Astrocyte (in vitro differentiated cells and primary cell): ENCODE measurements around the gene OPA3. TPM values are rescaled to one million over a fixed set of nuclear protein-coding genes. Genes with fewer than 3 reads are reported as not detected.

Source experiments
- DNase-seq: peaks from one replicate; pipeline ENCODE4 v3.0.0-alpha.2; 2010; ENCODE audit warnings: low read depth
- FAIRE-seq: peaks from 2 replicates; lab custom pipeline; 2011; peaks lifted over from hg19 to GRCh38; lab: Jason Lieb, UNC
- H2AFZ ChIP-seq: 2 replicates; pipeline ENCODE4 v1.6.0; 2012; ENCODE audit warnings: low read depth, low read length, inconsistent platforms
- H3K27ac ChIP-seq: 2 replicates; pipeline ENCODE4 v1.5.1; 2011; ENCODE audit warnings: low read depth, low read length, inconsistent platforms
- H3K27me3 ChIP-seq: 2 replicates; pipeline ENCODE4 v1.6.0; 2011; ENCODE audit warnings: low read length, inconsistent platforms; ENCODE audit not compliant: insufficient read depth
- H3K36me3 ChIP-seq: 2 replicates; pipeline ENCODE4 v1.5.1; 2011; ENCODE audit warnings: low read length, inconsistent platforms; ENCODE audit not compliant: insufficient read depth
- H3K4me1 ChIP-seq: 2 replicates; pipeline ENCODE4 v1.5.1; 2011; ENCODE audit warnings: low read length, inconsistent platforms; ENCODE audit not compliant: insufficient read depth
- H3K4me2 ChIP-seq: 2 replicates; pipeline ENCODE4 v1.6.0; 2012; ENCODE audit warnings: low read length, inconsistent platforms
- H3K4me3 ChIP-seq: 2 replicates; pipeline ENCODE4 v1.5.1; 2011; ENCODE audit warnings: low read depth, mild to moderate bottlenecking, low read length, inconsistent platforms; ENCODE audit not compliant: insufficient read depth
- H3K79me2 ChIP-seq: 2 replicates; pipeline ENCODE4 v1.6.0; 2012; ENCODE audit warnings: mild to moderate bottlenecking, low read length, inconsistent platforms; ENCODE audit not compliant: insufficient read depth
- H3K9ac ChIP-seq: 2 replicates; pipeline ENCODE4 v1.6.0; 2012; ENCODE audit warnings: mild to moderate bottlenecking, low read length, inconsistent platforms
- H3K9me3 ChIP-seq: 2 replicates; pipeline ENCODE4 v1.5.1; 2012; ENCODE audit warnings: low read depth, mild to moderate bottlenecking, low read length, inconsistent platforms; ENCODE audit not compliant: insufficient read depth
- H4K20me1 ChIP-seq: 2 replicates; pipeline ENCODE4 v1.6.0; 2012; ENCODE audit warnings: low read length, inconsistent platforms; ENCODE audit not compliant: insufficient read depth
- H3K27ac Mint-ChIP-seq: one replicate; pipeline ENCODE4 v1.8.0; 2021; ENCODE audit warnings: mild to moderate bottlenecking, mixed read lengths; ENCODE audit not compliant: unreplicated experiment
- H3K27me3 Mint-ChIP-seq: one replicate; pipeline ENCODE4 v1.8.0; 2021; ENCODE audit warnings: low read depth, mixed read lengths; ENCODE audit not compliant: unreplicated experiment
- H3K36me3 Mint-ChIP-seq: one replicate; pipeline ENCODE4 v1.8.0; 2021; ENCODE audit warnings: low read depth, mixed read lengths; ENCODE audit not compliant: unreplicated experiment
- H3K4me1 Mint-ChIP-seq: one replicate; pipeline ENCODE4 v1.8.0; 2021; ENCODE audit warnings: low read depth, mixed read lengths; ENCODE audit not compliant: unreplicated experiment
- H3K4me3 Mint-ChIP-seq: one replicate; pipeline ENCODE4 v1.8.0; 2021; ENCODE audit warnings: mild to moderate bottlenecking, moderate library complexity, mixed read lengths; ENCODE audit not compliant: unreplicated experiment
- H3K9me3 Mint-ChIP-seq: one replicate; pipeline ENCODE4 v1.8.0; 2021; ENCODE audit warnings: mild to moderate bottlenecking, mixed read lengths; ENCODE audit not compliant: unreplicated experiment
- CTCF ChIP-seq: IDR thresholded peaks from 2 replicates; pipeline ENCODE4 v1.5.1; 2011; ENCODE audit warnings: low read depth, mild to moderate bottlenecking, inconsistent platforms, low read length, moderate library complexity; ENCODE audit not compliant: insufficient read depth
- EZH2 ChIP-seq: IDR thresholded peaks from 2 replicates; pipeline ENCODE4 v1.6.1; 2012; ENCODE audit warnings: mild to moderate bottlenecking, low read length, inconsistent platforms; ENCODE audit not compliant: insufficient read depth
- total RNA-seq: library from RNA; stranded (reverse); gene quantifications from 2 replicates; pipeline ENCODE4 v1.2.1, GENCODE V29; 2021

Gene OPA3
- total RNA-seq, 1 donor from 2014 or later, result 12.8 TPM

- Histone ChIP-seq H3K36me3 (no peaks in the 10 kb centered on the region), H3K9ac (no peak overlapping the region), H3K4me1 (peaks cover 35% of the 10 kb centered on the region), H3K79me2 (peaks cover 44% of the 10 kb centered on the region), H3K9me3 (no peaks in the 10 kb centered on the region), H3K27me3 (no peaks in the 10 kb centered on the region), H3K4me2 (no peak overlapping the region), H3K4me3 (no peak overlapping the region), H3K27ac (no peak overlapping the region), H4K20me1 (no peaks in the 10 kb centered on the region), H2AFZ (no peak overlapping the region)
- FAIRE-seq, result no peak
- no peak for DNase-seq
- TF ChIP-seq CTCF, result no peak
- no peak for TF ChIP-seq EZH2
- H3K4me1 Mint-ChIP-seq, result peaks cover 25% of the 10 kb centered on the region
- H3K27ac Mint-ChIP-seq, result peak overlapping the region; percentile 75
- no peak overlapping the region for H3K4me3 Mint-ChIP-seq
- no peaks in the 10 kb centered on the region for H3K27me3 Mint-ChIP-seq
- no peaks in the 10 kb centered on the region for H3K36me3 Mint-ChIP-seq
- H3K9me3 Mint-ChIP-seq, result no peaks in the 10 kb centered on the region
Observed at GRCh38 chr19:45578861-45579260, 5.7 kb downstream of the OPA3 start.

- H3K9ac ChIP-seq, result peak overlapping the region; percentile 74
- Mint-ChIP-seq H3K36me3 (no peaks in the 10 kb centered on the region), H3K9me3 (no peaks in the 10 kb centered on the region), H3K27ac (peak overlapping the region; percentile 98), H3K4me1 (peaks cover 22% of the 10 kb centered on the region), H3K27me3 (no peaks in the 10 kb centered on the region), H3K4me3 (peak overlapping the region; percentile 57)
- H3K79me2 ChIP-seq, result peaks cover 41% of the 10 kb centered on the region
- TF ChIP-seq EZH2, result no peak
- no peak for TF ChIP-seq CTCF
- H3K27me3 ChIP-seq, result no peaks in the 10 kb centered on the region
- H4K20me1 ChIP-seq, result no peaks in the 10 kb centered on the region
- H3K9me3 ChIP-seq, result no peaks in the 10 kb centered on the region
- peaks cover 31% of the 10 kb centered on the region for H3K4me1 ChIP-seq
- no peak overlapping the region for H3K4me3 ChIP-seq
- FAIRE-seq, result peak; percentile 88
- peak; percentile 94 for DNase-seq
- H3K4me2 ChIP-seq, result peak overlapping the region; percentile 77
- peak overlapping the region; percentile 83 for H3K27ac ChIP-seq
- no peaks in the 10 kb centered on the region for H3K36me3 ChIP-seq
- no peak overlapping the region for H2AFZ ChIP-seq
Observed at GRCh38 chr19:45577111-45577905, 7.3 kb downstream of the OPA3 start.

- H3K36me3 Mint-ChIP-seq, result no peaks in the 10 kb centered on the region
- H3K27me3 ChIP-seq, result no peaks in the 10 kb centered on the region
- peak overlapping the region; percentile 98 for H3K27ac Mint-ChIP-seq
- H3K27ac ChIP-seq, result peak overlapping the region; percentile 83
- FAIRE-seq (peak; percentile 13), DNase-seq (no peak)
- no peaks in the 10 kb centered on the region for H3K27me3 Mint-ChIP-seq
- H3K79me2 ChIP-seq, result peaks cover 42% of the 10 kb centered on the region
- H3K4me2 ChIP-seq, result peak overlapping the region; percentile 77
- H3K4me1 ChIP-seq, result peaks cover 30% of the 10 kb centered on the region
- no peak overlapping the region for H3K4me3 ChIP-seq
- H3K4me3 Mint-ChIP-seq, result peak overlapping the region; percentile 57
- H3K4me1 Mint-ChIP-seq, result peaks cover 22% of the 10 kb centered on the region
- H2AFZ ChIP-seq, result no peak overlapping the region
- no peaks in the 10 kb centered on the region for H3K36me3 ChIP-seq
- H4K20me1 ChIP-seq, result no peaks in the 10 kb centered on the region
- peak overlapping the region; percentile 74 for H3K9ac ChIP-seq
- H3K9me3 ChIP-seq, result no peaks in the 10 kb centered on the region
- no peaks in the 10 kb centered on the region for H3K9me3 Mint-ChIP-seq
- TF ChIP-seq EZH2 (no peak), CTCF (no peak)
Observed at GRCh38 chr19:45576682-45577081, 7.9 kb downstream of the OPA3 start.
